MM.1S (cell line): Measurements from ENCODE around the gene CDH16.

Source experiments
- EZH2 ChIP-seq: fragments of 300-600 bp; sonication (generic); optimal IDR thresholded peaks from 2 replicates; pipeline ENCODE3; 2017; ENCODE audit warnings: low read depth, mild to moderate bottlenecking, antibody characterized with exemption, low read length, mixed read lengths
- TF ChIP-seq, protein P1 (sequence below): fragments of 300-600 bp; sonication (generic); IDR thresholded peaks from 2 replicates; pipeline ENCODE4 v1.5.1; 2016; ENCODE audit warnings: antibody characterized with exemption, low read length, mixed read lengths

DNA sequence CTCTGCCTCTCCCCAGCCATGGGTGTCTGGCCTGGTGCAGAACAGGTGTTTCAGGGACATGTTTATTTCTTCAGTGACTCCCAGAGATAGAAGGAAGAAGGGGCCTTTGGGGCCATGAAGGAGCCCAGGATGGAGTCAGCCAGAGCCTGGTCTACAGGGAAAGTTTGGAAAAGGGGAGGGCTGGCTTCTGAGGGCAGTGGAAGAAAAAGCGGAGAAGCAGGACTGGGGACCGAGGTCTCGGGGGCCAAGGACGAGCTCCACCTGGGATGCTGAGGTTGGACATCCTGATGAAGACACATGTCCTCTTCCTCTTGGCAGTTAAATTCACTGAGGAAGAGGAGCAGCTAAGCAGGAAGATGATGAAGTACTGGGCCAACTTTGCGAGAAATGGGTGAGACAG lies 24.3 kb upstream of the CDH16 start:
- TF ChIP-seq, protein P1, sequence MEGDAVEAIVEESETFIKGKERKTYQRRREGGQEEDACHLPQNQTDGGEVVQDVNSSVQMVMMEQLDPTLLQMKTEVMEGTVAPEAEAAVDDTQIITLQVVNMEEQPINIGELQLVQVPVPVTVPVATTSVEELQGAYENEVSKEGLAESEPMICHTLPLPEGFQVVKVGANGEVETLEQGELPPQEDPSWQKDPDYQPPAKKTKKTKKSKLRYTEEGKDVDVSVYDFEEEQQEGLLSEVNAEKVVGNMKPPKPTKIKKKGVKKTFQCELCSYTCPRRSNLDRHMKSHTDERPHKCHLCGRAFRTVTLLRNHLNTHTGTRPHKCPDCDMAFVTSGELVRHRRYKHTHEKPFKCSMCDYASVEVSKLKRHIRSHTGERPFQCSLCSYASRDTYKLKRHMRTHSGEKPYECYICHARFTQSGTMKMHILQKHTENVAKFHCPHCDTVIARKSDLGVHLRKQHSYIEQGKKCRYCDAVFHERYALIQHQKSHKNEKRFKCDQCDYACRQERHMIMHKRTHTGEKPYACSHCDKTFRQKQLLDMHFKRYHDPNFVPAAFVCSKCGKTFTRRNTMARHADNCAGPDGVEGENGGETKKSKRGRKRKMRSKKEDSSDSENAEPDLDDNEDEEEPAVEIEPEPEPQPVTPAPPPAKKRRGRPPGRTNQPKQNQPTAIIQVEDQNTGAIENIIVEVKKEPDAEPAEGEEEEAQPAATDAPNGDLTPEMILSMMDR: no peak
- no peak for TF ChIP-seq EZH2
